Keratinocyte (primary cell): ENCODE data around the gene ALCAM. TPM values are rescaled to one million over a fixed set of nuclear protein-coding genes. Genes with fewer than 3 reads are reported as not detected.

Experiments used
- DNase-seq: peaks from one replicate; pipeline ENCODE4 v3.0.0-alpha.2; 2011; ENCODE audit warnings: low read depth, missing footprints, low spot score
- FAIRE-seq: peaks from 2 replicates; lab custom pipeline; 2011; peaks lifted over from hg19 to GRCh38; lab: Jason Lieb, UNC
- H2AFZ ChIP-seq: 2 replicates; pipeline ENCODE4 v1.6.0; 2012; ENCODE audit warnings: low read length, control low read depth, inconsistent platforms; ENCODE audit not compliant: control insufficient read depth
- H3K27ac ChIP-seq: 2 replicates; pipeline ENCODE4 v1.5.1; 2011; ENCODE audit warnings: low read length; ENCODE audit not compliant: control insufficient read depth, insufficient read depth
- H3K27me3 ChIP-seq: 3 replicates; pipeline ENCODE4 v1.6.0; 2011; ENCODE audit warnings: low read length; ENCODE audit not compliant: control insufficient read depth, insufficient read depth; ENCODE audit errors: extremely low read depth
- H3K36me3 ChIP-seq, 2 experiments: 2 replicates in 1 of 2; 3 replicates in 1 of 2; pipeline ENCODE4 v1.5.1; 2011; ENCODE audit warnings: low read length in 2 of 2, mild to moderate bottlenecking in 1 of 2; ENCODE audit not compliant: control insufficient read depth in 2 of 2, insufficient read depth in 2 of 2; ENCODE audit errors: extremely low read depth in 1 of 2
- H3K4me1 ChIP-seq: 3 replicates; pipeline ENCODE4 v1.5.1; 2011; ENCODE audit warnings: low read length; ENCODE audit not compliant: control insufficient read depth, insufficient read depth; ENCODE audit errors: extremely low read depth
- H3K4me2 ChIP-seq: 3 replicates; pipeline ENCODE4 v1.6.0; 2011; ENCODE audit warnings: low read depth, low read length; ENCODE audit not compliant: control insufficient read depth, insufficient read depth; ENCODE audit errors: extremely low read depth
- H3K4me3 ChIP-seq, 3 experiments: fragments of 200-600 bp in 1 of 3; sonication (generic) in 1 of 3; 2 replicates in 2 of 3; 3 replicates in 1 of 3; pipeline ENCODE4 v1.5.1; 2011 to 2016; ENCODE audit warnings: low read length in 3 of 3, mild to moderate bottlenecking in 3 of 3, control low read depth in 2 of 3, inconsistent platforms in 1 of 3, low read depth in 1 of 3, mixed read lengths in 1 of 3, mixed run types in 1 of 3, moderate library complexity in 1 of 3; ENCODE audit not compliant: control insufficient read depth in 2 of 3, insufficient read depth in 2 of 3; ENCODE audit errors: extremely low read depth in 1 of 3
- H3K79me2 ChIP-seq: 2 replicates; pipeline ENCODE4 v1.6.0; 2012; ENCODE audit warnings: low read length; ENCODE audit not compliant: control insufficient read depth, insufficient read depth
- H3K9ac ChIP-seq: 3 replicates; pipeline ENCODE4 v1.6.0; 2011; ENCODE audit warnings: low read length; ENCODE audit not compliant: control insufficient read depth, insufficient read depth; ENCODE audit errors: extremely low read depth
- H3K9me1 ChIP-seq: 3 replicates; pipeline ENCODE4 v1.6.0; 2011; ENCODE audit warnings: low read length; ENCODE audit not compliant: control insufficient read depth, insufficient read depth; ENCODE audit errors: extremely low read depth
- H3K9me3 ChIP-seq: 2 replicates; pipeline ENCODE4 v1.5.1; 2012; ENCODE audit warnings: low read depth, low read length; ENCODE audit not compliant: control insufficient read depth
- H4K20me1 ChIP-seq: 3 replicates; pipeline ENCODE4 v1.6.0; 2011; ENCODE audit warnings: low read length; ENCODE audit not compliant: control insufficient read depth, insufficient read depth; ENCODE audit errors: extremely low read depth
- CTCF ChIP-seq, 3 experiments: IDR thresholded peaks in 1 of 3; conservative IDR thresholded peaks in 1 of 3; optimal IDR thresholded peaks in 1 of 3; 2 replicates in 2 of 3; 3 replicates in 1 of 3; pipeline versions ENCODE3 to v1.5.1; 2011; ENCODE audit warnings: low read length in 3 of 3, mild to moderate bottlenecking in 3 of 3, moderate library complexity in 2 of 3, control low read depth in 1 of 3, inconsistent platforms in 1 of 3; ENCODE audit not compliant: insufficient read depth in 2 of 3; ENCODE audit errors: extremely low read depth in 1 of 3
- EZH2 ChIP-seq: IDR thresholded peaks from one replicate; pipeline ENCODE4 v1.6.1; 2012; ENCODE audit warnings: inconsistent platforms, mild to moderate bottlenecking, low read length, moderate library complexity
- dilution Hi-C: fragments of 300-500 bp; cut with MboI; formaldehyde crosslinking; loops from one replicate; pipeline ENCODE4 v1.7.0; 2020; ENCODE audit warnings: low sequenced_read_pairs; ENCODE audit not compliant: extremely low pct_ligation_motif_present
- polyA plus RNA-seq, 5 experiments: library from polyadenylated mRNA; depleted of rRNA in 3 of 5; stranded (reverse) in 3 of 5; stranded (forward) in 1 of 5; unstranded in 1 of 5; fragments of >200 nt; gene quantifications; 1 replicate in 1 of 5; 2 replicates in 3 of 5; 3 replicates in 1 of 5; pipeline versions ENCODE4 v1.2.1 to v1.2.3, GENCODE V29; 2011 to 2012; ENCODE audit warnings: missing spikeins in 2 of 5, low read depth in 1 of 5, low replicate concordance in 1 of 5

Gene ALCAM
- polyA plus RNA-seq, 1 donor (not counting 4 experiments of a cell fraction or from before 2014, with no cell fraction given): 71.3 TPM

- H3K36me3 ChIP-seq: no peaks in the 10 kb centered on the region
- no peak for TF ChIP-seq EZH2
- no peak for TF ChIP-seq CTCF (optimal IDR thresholded peaks at IDR 0.05 in 1 of 3, IDR thresholded peaks at IDR 0.05 in 1 of 3, conservative IDR thresholded peaks at IDR 0.05 in 1 of 3; ENCODE audit: extremely low read depth in 1 of 3, insufficient read depth in 2 of 3, low read length in 3 of 3)
- no peaks in the 10 kb centered on the region for H4K20me1 ChIP-seq
- no peak overlapping the region for H3K9ac ChIP-seq
- no peaks in the 10 kb centered on the region for H3K9me1 ChIP-seq
- H3K4me2 ChIP-seq: no peak overlapping the region
- no peak overlapping the region for H3K4me3 ChIP-seq
- H3K79me2 ChIP-seq: no peaks in the 10 kb centered on the region
- DNase-seq (peak; percentile 25), FAIRE-seq (peak; percentile 9)
- peaks cover 3% of the 10 kb centered on the region for H3K9me3 ChIP-seq
- peak overlapping the region; percentile 4 for H2AFZ ChIP-seq
- no peak overlapping the region for H3K27ac ChIP-seq
- peaks cover 6% of the 10 kb centered on the region for H3K4me1 ChIP-seq
- dilution Hi-C loops: no loop called here
- H3K27me3 ChIP-seq: no peaks in the 10 kb centered on the region
Measured at GRCh38 chr3:105584003-105584790, 217.5 kb downstream of the ALCAM start.

- H3K27ac ChIP-seq: no peak overlapping the region
- no peak for FAIRE-seq
- TF ChIP-seq EZH2: no peak
- TF ChIP-seq CTCF (optimal IDR thresholded peaks at IDR 0.05 in 1 of 3, IDR thresholded peaks at IDR 0.05 in 1 of 3, conservative IDR thresholded peaks at IDR 0.05 in 1 of 3; ENCODE audit: extremely low read depth in 1 of 3, insufficient read depth in 2 of 3, low read length in 3 of 3): no peak
- no peak overlapping the region for H3K4me2 ChIP-seq
- no peaks in the 10 kb centered on the region for H3K27me3 ChIP-seq
- H3K36me3 ChIP-seq: no peaks in the 10 kb centered on the region
- peaks cover 2% of the 10 kb centered on the region for H3K9me3 ChIP-seq
- no peak overlapping the region for H3K9ac ChIP-seq
- H2AFZ ChIP-seq: no peak overlapping the region
- H3K9me1 ChIP-seq: no peaks in the 10 kb centered on the region
- H3K79me2 ChIP-seq: no peaks in the 10 kb centered on the region
- peaks cover 11% of the 10 kb centered on the region for H3K4me1 ChIP-seq
- H3K4me3 ChIP-seq: no peak overlapping the region
- H4K20me1 ChIP-seq: no peaks in the 10 kb centered on the region
- dilution Hi-C loops: no loop called here
- no peak for DNase-seq
Measured at GRCh38 chr3:105593315-105593714, 226.6 kb downstream of the ALCAM start.
